Colonic mucosa (tissue), 4 donors: Measurements from ENCODE around the gene SERPINB6. TPM values are rescaled to one million over a fixed set of nuclear protein-coding genes. Genes with fewer than 3 reads are reported as not detected.

Experiments used
- DNase-seq: peaks from one replicate; pipeline ENCODE4 v3.0.0-alpha.2; 2020
- H3K27ac ChIP-seq: fragments of 200-600 bp; one replicate; pipeline ENCODE4 v1.8.0; 2021
- H3K27me3 ChIP-seq: fragments of 200-600 bp; one replicate; pipeline ENCODE4 v1.8.0; 2021
- H3K36me3 ChIP-seq: fragments of 200-600 bp; one replicate; pipeline ENCODE4 v1.8.0; 2021
- H3K4me1 ChIP-seq: fragments of 200-600 bp; one replicate; pipeline ENCODE4 v1.8.0; 2021; ENCODE audit warnings: mild to moderate bottlenecking
- H3K4me3 ChIP-seq: fragments of 200-600 bp; one replicate; pipeline ENCODE4 v1.8.0; 2021
- H3K9ac ChIP-seq, 2 donors: one replicate each; pipeline ENCODE4 v1.7.0; 2013; ENCODE audit warnings: control low read depth in 2 of 2, low read depth in 2 of 2, low read length in 2 of 2
- H3K9me3 ChIP-seq: fragments of 200-600 bp; one replicate; pipeline ENCODE4 v1.8.0; 2021
- CTCF ChIP-seq: fragments of 200-600 bp; IDR thresholded peaks from one replicate; pipeline ENCODE4 v1.8.0; 2022; ENCODE audit warnings: antibody characterized with exemption, mild to moderate bottlenecking
- intact Hi-C: fragments of 100-400 bp; cut with DNase I; formaldehyde crosslinking; loops from one replicate; pipeline ENCODE4 v1.14.1; 2022
- total RNA-seq, 2 donors: library from RNA; stranded (reverse); fragmentation: NEBNext Ultra II Directional in 1 of 2; extraction: Animal tissue kit (Norgen Biotek cat#: 25700) in 1 of 2; gene quantifications; one replicate each; pipeline ENCODE4 v1.2.1, GENCODE V29; 2021
- donor health status: healthy.
- donor health status: DM: no; HTN: no; CAD: no.
- donor health status: DM: no; HTN: no; CAD: no.

The SERPINB6 gene
- total RNA-seq, 2 donors from 2014 or later = 139 to 285 TPM

- peak overlapping the region; percentile 8 to 63 for H3K9ac ChIP-seq
- no peak for TF ChIP-seq CTCF
- H3K27me3 ChIP-seq = no peaks in the 10 kb centered on the region
- no peaks in the 10 kb centered on the region for H3K36me3 ChIP-seq
- peak overlapping the region; percentile 97 for H3K27ac ChIP-seq
- no peak overlapping the region for H3K4me3 ChIP-seq
- H3K4me1 ChIP-seq = peaks cover 26% of the 10 kb centered on the region
- peak; percentile 46 for DNase-seq
- intact Hi-C loops = no loop called here
- no peaks in the 10 kb centered on the region for H3K9me3 ChIP-seq
These were observed 15.4 kb upstream of the SERPINB6 start for GRCh38 chr6:2986722-2987221.

- Histone ChIP-seq H3K36me3 (no peaks in the 10 kb centered on the region), H3K27ac (peak overlapping the region; percentile 97), H3K9me3 (no peaks in the 10 kb centered on the region), H3K9ac (peak overlapping the region in 1 of 2 donors; percentile 12), H3K27me3 (no peaks in the 10 kb centered on the region), H3K4me3 (no peak overlapping the region), H3K4me1 (peaks cover 32% of the 10 kb centered on the region)
- DNase-seq = peak; percentile 61
- intact Hi-C loops = no loop called here
- no peak for TF ChIP-seq CTCF
These were observed 13.5 kb upstream of the SERPINB6 start for GRCh38 chr6:2984738-2985406.

- no peak for TF ChIP-seq CTCF
- intact Hi-C loops = no loop called here
- H3K27ac ChIP-seq = peak overlapping the region; percentile 58
- no peak overlapping the region for H3K4me3 ChIP-seq
- H3K9me3 ChIP-seq = no peaks in the 10 kb centered on the region
- H3K36me3 ChIP-seq = no peaks in the 10 kb centered on the region
- no peak overlapping the region for H3K9ac ChIP-seq
- DNase-seq = peak; percentile 65
- peaks cover 27% of the 10 kb centered on the region for H3K4me1 ChIP-seq
- H3K27me3 ChIP-seq = no peaks in the 10 kb centered on the region
These were observed 11.2 kb upstream of the SERPINB6 start for GRCh38 chr6:2982426-2983117.

GRCh38 chr6:2980465-2980855, 9.1 kb upstream of the SERPINB6 start:
- no peak for DNase-seq
- peaks cover 16% of the 10 kb centered on the region for H3K4me1 ChIP-seq
- no peak for TF ChIP-seq CTCF

GRCh38 chr6:2979819-2980464, 8.6 kb upstream of the SERPINB6 start:
- no peaks in the 10 kb centered on the region for H3K9me3 ChIP-seq
- H3K4me1 ChIP-seq = peaks cover 12% of the 10 kb centered on the region
- intact Hi-C loops = no loop called here
- H3K27ac ChIP-seq = peak overlapping the region; percentile 53
- no peak overlapping the region for H3K9ac ChIP-seq
- H3K36me3 ChIP-seq = no peaks in the 10 kb centered on the region
- no peak overlapping the region for H3K4me3 ChIP-seq
- H3K27me3 ChIP-seq = no peaks in the 10 kb centered on the region
- TF ChIP-seq CTCF = no peak
- DNase-seq = peak; percentile 14

More at GRCh38 chr6:2980465-2980855, 9.1 kb upstream of the SERPINB6 start:
- Histone ChIP-seq H3K27ac (peak overlapping the region; percentile 53), H3K36me3 (no peaks in the 10 kb centered on the region), H3K9ac (peak overlapping the region in 1 of 2 donors; percentile 15), H3K9me3 (no peaks in the 10 kb centered on the region), H3K27me3 (no peaks in the 10 kb centered on the region), H3K4me3 (no peak overlapping the region)
- intact Hi-C loops = no loop called here
